GM18508 (cell line): Measurements from ENCODE around the gene ZDHHC24.
A peak's percentile ranks its signal among the peaks of the same experiment; 100 is the strongest.
"Not testable (repeated sequence)": the region's sequence is repeated elsewhere in the genome, so short reads cannot be mapped to it uniquely, and the experiment has no call there.

ENCODE experiments used
- ATAC-seq: cut with Tn5 transposase; IDR thresholded peaks from one replicate; pipeline ENCODE4 v1.9.1; 2021; ENCODE audit warnings: moderate number of reproducible peaks; ENCODE audit not compliant: insufficient read depth, unreplicated experiment

Gene ZDHHC24, protein sequence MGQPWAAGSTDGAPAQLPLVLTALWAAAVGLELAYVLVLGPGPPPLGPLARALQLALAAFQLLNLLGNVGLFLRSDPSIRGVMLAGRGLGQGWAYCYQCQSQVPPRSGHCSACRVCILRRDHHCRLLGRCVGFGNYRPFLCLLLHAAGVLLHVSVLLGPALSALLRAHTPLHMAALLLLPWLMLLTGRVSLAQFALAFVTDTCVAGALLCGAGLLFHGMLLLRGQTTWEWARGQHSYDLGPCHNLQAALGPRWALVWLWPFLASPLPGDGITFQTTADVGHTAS

DNA sequence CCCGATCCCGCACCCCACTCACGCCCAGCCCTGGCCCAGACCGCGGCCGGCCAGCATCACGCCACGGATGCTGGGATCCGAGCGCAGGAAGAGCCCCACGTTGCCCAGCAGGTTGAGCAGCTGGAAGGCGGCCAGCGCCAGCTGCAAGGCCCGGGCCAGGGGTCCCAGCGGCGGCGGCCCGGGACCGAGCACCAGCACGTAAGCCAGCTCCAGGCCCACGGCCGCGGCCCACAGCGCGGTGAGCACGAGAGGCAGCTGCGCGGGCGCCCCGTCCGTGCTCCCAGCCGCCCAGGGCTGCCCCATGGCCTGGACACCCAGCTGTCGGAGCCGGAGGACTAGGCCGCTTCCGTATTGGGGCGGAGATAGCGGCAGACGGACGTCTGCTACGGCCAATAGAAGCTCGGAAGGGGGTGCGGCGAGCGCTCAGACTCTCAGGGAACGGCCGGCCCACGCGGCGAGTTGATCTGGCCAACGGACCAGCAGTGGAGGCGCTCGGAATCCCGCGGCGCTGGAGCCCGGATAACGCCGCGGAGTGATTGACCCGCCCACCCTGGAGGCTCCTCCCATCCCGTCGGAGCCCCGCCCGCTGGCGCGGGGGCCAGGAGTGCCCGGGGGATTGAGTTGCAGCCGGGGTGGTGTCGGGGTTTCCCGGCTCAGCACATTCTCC, at the start of gene ZDHHC24:
TSS of gene ZDHHC24 (minus strand) at position 348 of the 667 bp plus-strand sequence. CDS start at position 303, 45 bp downstream.
- peak; percentile 43 for ATAC-seq

DNA sequence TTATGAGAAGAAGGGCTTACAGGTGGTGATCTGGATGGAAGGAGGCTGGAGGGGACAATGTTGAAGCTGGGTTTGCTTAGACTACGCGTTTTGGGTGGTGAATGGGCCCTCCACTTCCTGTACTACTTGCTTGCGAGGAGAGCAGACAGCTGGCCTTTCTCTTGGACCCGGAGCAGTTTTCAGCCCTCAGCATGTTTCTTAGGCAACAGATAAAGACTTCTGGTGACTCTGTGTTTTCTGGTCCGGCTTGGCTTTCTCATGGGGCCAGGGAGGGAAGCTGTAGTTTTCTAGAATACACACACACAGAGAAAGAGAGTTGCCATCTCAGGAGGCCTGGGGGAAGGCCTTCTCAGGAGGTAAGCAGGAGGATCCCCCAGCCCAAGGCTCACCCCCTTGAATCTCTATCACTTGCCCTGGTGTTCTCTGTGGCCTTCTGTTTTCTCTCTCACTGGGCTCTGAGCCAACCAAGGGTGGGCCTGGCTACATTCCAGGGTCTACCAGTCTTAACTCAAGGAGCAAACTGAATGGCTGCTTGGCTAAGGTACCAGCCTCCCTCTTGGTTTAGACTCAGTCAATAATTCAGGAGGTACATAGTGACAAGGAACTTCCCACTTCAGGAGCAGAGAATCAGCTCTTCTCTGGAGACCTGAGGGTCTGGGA, 49.5 kb upstream of the ZDHHC24 start:
- ATAC-seq, result no peak

DNA sequence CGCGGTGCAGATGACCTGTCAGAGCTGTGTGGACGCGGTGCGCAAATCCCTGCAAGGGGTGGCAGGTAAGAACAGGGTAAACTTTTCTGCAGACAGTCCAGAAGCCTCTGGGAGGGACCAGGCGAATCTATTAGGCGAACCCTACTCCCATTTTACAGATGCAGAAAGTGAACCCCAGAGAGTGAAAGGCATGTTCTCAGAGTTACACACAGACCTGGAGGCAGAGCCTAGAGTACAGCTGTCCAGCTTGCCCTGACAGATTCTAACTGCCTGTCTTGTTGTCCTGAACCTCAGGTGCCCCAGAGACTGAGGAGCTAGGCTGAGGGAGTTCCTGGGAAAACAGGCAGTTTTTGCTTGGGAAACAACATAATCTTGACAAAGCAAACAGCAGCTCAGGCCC, 47.8 kb upstream of the ZDHHC24 start:
- no peak for ATAC-seq

DNA sequence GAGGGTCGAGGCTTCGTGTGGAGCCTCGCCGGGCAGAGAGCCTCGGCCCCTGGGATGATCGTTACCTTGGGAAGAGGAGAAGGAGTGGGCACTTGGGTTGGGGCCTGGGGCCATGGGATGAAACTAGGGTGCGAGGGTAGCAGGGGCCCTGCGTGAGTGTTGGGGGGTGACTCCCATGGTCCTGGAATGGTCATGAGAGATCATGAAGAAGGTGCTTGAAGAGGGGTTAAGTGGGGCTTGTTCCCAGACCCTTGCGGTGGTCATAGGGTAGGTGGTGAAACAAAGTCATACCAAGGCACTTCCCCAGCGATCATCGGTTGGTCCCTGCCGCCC, 47.4 kb upstream of the ZDHHC24 start:
- peak; percentile 25 for ATAC-seq

DNA sequence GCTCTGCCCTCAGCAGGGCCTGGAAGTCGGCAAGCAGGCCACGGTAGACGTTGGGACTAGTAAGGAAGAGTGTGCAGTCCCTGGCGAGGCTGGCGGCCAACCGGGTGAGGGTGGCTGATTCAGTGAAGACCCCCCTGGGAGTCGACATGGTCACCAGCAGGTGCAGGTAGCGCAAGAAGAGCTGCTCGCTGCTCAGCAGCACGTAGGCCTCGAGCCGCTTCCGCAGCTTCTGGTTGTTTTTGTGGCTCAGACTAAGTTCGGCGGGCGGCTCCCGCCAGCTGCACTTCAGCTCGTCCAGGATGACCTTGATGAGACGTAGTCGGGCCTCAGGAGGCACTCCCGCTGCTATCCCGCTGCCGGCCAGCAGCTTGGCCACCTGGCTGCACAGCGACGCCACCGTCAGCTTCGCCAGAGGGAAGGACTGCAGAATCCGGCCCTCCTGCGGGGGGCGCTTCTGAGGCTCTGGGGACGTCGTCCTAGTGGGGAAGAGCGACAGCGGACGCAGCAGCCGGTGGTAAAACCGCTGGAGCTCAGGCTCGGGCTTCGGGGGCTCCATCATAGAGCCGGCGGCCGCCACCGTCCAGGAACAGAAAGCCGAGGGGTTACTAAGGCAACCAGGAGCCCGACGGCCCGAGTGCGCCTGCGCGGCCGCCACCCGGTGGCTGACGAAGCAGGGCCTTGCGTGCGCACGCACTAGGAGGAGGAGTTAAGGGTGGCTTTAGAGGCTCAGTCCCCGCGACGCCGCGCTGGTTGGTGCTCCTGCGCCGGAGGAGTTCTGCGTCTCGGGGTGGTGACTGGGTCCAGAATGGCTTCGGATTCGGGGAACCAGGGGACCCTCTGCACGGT, 46.8 kb upstream of the ZDHHC24 start, which contains the start of the genes CCDC87 and CCS:
TSS of gene CCDC87 (minus strand) at position 607 of the 846 bp plus-strand sequence. CDS start at position 559, 48 bp downstream.
TSS of gene CCS (plus strand) at position 729 of the 846 bp plus-strand sequence. CDS start at position 806, 77 bp downstream.
- ATAC-seq, result peak; percentile 45

DNA sequence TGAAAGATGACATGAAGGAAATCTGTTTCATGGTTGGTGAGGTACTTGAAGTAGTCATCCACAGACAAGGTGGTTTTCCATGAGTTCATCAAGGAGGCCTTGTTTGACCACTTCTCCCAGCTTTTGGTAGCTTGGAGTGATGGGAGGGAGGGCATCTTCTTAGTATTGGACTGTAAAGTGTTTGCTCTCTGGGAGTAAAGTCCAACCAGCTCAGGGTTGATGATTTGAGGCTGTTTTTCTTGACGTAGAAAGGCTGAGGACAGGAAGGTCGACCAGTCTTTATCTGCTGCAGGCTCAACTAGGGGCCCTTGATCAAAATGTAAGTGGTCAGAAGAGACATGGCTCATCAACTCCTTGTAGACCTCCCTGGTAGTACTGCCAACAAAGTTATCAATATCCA, 45.3 kb upstream of the ZDHHC24 start:
- ATAC-seq, result no peak

DNA sequence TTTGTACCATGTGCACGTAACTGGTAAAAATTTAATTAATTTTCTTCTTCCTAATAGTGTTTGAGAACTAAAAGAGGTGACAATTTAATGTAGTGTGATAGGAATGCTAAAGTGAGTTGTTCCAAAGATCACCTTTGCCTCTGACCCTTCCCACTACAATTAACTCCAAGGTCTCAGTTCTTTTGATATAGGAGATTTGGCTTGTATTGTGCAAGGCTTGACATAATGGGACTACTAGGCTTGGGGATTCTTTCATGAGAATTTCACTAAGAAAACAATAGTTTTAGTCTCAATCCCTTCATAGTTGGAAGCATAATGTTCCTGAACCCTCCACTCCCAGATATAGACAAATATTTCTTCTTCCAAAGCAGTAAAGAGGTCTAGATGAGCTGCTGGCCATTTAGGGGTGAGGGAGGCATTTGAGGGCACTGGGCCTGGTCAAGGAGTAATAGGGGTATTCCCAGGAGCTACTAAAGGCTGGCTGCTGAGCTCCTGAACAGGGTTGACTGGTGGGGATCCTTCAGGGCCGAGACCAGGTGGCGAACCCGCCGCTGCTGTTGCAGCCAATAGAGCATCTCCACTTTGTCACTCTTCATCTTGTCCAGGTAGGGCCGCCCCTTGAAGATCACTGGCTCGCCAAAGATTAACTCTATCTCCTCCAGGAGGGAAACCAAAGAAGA, 44.3 kb upstream of the ZDHHC24 start:
- ATAC-seq, result no peak

DNA sequence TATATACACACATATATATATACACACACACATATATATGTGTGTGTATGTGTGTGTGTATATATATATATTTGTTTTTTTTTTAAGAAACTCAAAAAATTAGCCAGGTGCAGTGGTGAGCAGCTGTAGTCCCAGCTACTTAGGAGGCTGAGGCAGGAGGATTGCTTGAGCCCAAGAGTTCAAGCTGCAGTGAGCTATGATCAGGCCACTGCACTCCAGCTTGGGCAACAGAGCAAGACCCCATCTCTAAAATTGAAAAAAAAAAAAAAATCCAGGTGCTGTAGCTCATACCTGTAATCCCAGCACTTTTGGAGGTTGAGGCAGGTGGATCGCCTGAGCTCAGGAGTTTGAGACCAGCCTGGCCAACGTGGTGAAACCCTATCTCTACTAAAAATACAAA, 43.5 kb upstream of the ZDHHC24 start:
- ATAC-seq, result not testable (repeated sequence)

DNA sequence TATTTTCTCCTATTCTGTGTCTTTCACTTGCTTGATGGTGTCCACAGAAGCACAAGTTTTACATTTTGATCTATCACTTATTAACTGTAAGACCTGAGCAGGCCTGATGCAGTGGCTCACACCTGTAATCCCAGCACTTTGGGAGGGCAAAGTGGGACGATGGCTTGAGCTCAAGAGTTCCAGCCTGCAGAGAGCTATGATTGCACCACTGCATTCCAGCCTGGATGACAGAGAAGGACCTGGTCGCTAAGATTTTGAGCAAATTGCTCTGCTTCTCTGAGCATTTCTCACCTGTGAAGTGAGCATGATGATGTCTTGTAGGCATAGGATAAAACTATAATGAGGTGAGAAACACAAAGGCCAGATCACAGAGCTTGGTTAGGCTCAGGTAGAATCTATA, 40.3 kb upstream of the ZDHHC24 start:
- no peak for ATAC-seq

DNA sequence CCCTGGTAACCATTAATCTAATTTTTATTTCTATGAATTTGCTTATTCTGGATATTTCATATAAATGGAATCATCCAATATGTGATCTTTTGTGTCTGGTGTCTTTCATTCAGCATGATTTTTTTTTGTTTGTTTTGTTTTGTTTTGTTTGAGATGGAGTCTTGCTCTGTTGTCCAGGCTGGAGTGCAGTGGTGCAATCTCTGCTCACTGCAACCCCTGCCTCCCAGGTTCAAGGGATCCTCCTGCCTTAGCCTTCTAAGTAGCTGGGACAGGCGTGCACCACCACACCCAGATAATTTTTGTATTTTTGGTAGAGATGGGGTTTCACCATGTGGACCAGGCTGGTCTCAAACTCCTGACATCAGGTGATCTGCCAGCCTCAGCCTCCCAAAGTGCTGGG, 39.6 kb upstream of the ZDHHC24 start:
- not testable (repeated sequence) for ATAC-seq

DNA sequence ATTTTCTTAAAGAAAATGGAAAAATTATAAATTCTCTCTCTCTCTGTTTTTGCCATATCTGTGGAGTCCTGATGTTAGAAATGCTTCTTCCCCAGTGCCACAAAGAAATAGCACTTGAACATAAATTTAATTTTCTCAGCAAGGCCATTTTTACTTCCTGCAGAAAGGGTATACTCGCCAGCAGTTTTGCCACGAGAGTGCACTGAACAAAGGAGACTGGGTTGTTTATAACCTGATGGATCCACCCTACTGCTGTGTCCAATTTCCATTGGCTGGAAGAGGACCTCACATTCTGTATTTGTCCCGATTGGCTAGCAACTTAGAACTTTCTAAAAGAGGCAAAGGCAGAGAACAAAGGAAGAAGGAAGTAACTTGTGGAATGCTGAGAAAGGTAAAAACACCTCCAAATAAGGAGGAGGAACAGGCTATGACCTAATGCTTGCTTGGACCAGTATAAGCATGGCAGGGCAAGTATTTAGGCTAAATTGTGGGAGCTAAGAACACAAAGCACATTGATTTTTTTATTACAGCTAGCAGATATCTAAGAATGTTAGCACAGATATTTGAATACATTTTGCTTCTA, 36.8 kb upstream of the ZDHHC24 start:
- ATAC-seq, result not testable (repeated sequence)

DNA sequence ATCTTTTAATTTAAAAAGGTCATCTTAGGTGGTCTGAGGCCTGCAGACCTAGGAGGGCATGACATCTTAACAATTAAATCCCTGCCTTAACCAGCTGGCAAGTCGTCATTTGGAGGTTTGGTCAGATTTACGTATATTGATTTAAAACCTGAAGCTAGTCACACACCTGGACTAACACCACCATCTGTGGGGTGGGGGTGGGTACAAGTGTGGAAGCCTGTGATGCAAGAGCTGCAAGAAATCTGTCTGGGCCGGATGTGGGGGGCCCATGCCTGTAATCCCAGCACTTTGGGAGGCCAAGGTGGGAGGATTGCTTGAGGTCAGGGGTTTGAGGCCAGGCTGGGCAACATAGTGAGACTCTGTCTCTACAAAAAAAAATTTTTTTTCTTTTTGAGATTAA, 35.4 kb upstream of the ZDHHC24 start:
- ATAC-seq, result no peak

DNA sequence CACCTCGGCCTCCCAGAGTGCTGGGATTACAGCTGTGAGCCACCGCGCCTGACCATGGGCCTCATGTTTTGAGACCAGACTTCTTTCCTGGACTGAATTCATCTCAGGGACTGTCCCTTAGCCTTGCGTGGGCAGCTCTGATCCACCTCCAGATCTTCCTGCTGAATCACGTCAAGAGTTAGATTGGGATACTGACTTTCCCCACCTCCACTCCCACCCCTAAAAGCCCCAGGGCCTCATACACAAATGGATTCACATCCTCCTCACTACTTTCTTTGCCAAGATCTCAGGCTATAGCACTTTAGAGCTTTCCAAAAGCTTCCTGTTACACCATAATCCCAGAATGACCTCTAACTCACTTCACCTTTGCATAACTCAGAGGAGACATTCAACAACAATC, 35.0 kb upstream of the ZDHHC24 start:
- ATAC-seq, result no peak

DNA sequence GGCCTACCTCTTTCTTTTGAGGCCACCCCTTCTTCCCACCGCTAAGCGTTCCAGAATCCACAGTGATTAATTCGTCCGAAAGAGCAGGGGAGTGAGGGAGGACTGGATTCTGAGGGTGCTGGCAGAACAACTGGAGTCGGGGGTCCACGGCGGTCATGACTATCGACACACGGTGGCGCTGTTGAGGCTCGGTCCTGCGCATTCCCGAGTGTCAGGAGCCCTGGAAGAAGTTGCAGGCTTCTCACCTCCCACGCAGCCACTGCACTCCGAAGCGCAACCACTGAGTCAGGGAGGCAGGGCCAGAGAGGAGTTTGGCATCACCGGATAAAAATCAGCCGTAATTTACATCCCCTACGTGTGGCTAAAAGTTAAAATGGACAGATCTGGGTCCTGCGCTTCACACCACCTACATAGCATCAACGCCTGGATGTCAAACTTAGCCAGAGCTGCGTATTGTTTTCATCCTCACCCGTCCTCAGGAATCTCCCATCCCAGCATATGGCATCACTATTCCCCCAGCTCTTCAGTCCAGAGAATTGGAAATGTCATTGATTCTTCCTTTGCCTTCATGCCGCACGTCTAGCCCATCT, 33.3 kb upstream of the ZDHHC24 start:
- ATAC-seq, result no peak

DNA sequence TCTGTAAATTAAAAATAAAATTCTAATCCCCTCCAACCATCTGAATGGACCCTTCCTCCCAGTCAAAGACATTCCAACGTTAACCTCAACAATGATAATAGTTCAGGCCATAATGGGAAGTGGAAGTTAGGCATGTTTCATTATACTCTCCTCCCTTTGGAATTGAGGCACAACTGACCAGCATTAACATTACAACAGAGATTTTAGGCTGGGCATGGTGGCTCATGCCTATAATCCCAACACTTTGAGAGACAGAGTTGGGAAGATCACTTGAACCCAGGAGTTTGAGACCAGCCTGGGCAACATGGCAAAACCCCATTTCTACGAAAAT, 25.0 kb upstream of the ZDHHC24 start:
- no peak for ATAC-seq

DNA sequence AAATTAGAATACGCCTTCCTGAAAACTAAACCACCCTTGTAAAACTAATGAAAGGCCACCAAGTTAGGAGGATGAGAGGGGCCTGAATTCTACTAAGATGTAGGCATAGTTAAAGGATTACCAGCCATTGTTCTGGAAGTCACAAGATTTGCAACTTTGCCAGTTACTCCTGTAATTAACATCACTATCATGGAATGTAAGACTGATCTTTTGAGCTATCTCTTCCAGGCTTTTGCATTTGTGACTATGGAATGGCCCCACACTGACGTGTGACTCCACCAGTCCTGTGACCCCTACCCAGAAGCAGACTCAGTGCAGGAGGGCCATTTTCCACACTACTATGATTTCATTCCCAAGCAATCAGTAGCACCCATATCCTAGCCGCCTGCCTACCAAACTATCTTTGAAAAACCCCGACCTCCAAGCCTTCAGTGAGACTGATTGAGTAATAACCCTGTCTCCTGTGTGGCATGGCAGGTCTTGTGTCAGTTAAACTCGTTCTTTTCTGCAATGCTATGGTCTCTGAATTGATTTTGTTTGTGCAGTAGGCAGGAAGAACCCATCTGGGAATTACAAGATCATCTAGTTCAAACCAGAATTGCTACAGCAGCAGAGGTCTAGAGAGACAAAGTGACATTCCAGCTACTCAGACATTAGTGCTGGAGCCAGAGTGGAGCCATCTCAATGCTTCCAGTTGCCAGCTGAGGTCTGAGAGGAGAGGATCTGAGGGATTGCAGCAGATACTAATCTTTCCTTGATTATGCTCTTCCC, 24.4 kb upstream of the ZDHHC24 start:
- ATAC-seq, result no peak

DNA sequence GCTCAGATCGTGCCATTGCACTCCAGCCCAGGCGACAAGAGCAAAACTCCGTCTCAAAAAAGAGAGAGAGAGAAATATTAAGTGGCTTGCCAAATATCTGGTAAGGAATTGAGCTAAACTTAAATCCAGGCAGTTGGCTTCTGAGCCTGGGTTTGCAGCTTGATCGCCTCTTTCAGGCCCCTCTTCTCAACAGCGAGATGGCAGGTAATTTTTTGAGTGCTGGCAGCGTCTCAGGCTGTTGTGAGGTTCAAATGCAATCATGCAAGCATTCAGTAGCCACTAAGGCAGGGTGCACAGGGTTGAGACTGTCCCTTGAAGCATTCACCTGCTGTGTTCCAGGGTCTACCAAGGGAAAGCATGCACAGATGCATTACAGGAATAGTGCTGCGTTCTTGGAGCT, 23.2 kb upstream of the ZDHHC24 start:
- no peak for ATAC-seq

DNA sequence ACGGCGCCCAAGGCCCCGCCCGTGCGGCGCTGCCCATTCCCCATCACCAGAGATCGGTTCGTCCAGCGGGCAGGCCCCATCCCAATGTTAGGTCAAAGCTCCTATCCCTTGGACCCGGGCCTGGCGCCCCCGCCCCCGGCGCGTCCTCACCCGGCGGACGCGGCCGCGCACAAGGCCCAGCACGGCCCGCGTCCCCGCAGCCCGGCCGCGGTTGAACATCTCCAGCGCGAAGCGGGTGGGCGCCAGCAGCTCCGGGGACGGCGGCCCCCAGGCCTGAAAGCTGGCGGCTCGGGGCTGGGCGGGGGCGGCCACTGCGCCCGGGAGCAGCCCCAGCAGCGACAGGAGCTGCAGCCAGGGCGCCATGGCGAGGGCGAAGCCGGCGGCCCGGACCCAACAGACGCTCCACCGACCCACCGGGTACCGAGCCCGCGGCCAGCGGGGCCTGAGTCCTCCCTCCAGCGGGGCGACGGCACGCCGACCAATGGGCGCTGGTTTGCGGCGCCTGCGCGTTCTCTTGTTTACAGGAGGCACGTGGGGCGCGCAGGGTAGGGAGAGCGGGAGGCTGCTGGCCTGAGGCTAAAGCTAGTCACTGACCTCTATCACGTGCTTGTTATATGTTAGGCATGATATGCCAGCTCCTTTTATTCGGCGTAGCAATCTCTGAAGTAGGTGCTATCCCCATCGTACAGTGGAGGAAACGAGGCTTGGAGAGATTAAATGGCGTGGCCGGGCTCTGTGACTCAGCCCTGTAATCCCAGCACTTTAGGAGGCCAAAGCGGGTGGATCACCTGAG, 22.5 kb upstream of the ZDHHC24 start, which contains the start of gene CTSF:
TSS of gene CTSF (minus strand) at position 483 of the 793 bp plus-strand sequence. CDS start at position 363, 120 bp downstream.
- ATAC-seq, result no peak
